Omental fat pad (tissue), 4 donors: ENCODE data around the gene SVIL. TPM values are rescaled to one million over a fixed set of nuclear protein-coding genes. Genes with fewer than 3 reads are reported as not detected.
A peak's percentile ranks its signal among the peaks of the same experiment; 100 is the strongest.

ENCODE experiments used
- ATAC-seq: fragments of 150-250 bp; one replicate; pipeline ENCODE4 v1.9.1; 2016; ENCODE audit warnings: mild to moderate bottlenecking, moderate library complexity; ENCODE audit not compliant: low FRiP score
- DNase-seq: peaks from one replicate; pipeline ENCODE4 v3.0.0-alpha.2; 2019; ENCODE audit warnings: low spot score
- total RNA-seq, 4 donors: library from RNA; depleted of rRNA; stranded (reverse); fragments of >200 nt; gene quantifications; one replicate each; pipeline ENCODE4 v1.1.0, GENCODE V29; 2016
- TF ChIP-seq, protein P1 (sequence below), 3 donors: fragments of 450-650 bp; IDR thresholded peaks; one replicate each; pipeline ENCODE4 v1.5.1; 2016 to 2017; ENCODE audit warnings: antibody characterized with exemption in 3 of 3, mild to moderate bottlenecking in 3 of 3, moderate library complexity in 2 of 3

SVIL gene, protein sequence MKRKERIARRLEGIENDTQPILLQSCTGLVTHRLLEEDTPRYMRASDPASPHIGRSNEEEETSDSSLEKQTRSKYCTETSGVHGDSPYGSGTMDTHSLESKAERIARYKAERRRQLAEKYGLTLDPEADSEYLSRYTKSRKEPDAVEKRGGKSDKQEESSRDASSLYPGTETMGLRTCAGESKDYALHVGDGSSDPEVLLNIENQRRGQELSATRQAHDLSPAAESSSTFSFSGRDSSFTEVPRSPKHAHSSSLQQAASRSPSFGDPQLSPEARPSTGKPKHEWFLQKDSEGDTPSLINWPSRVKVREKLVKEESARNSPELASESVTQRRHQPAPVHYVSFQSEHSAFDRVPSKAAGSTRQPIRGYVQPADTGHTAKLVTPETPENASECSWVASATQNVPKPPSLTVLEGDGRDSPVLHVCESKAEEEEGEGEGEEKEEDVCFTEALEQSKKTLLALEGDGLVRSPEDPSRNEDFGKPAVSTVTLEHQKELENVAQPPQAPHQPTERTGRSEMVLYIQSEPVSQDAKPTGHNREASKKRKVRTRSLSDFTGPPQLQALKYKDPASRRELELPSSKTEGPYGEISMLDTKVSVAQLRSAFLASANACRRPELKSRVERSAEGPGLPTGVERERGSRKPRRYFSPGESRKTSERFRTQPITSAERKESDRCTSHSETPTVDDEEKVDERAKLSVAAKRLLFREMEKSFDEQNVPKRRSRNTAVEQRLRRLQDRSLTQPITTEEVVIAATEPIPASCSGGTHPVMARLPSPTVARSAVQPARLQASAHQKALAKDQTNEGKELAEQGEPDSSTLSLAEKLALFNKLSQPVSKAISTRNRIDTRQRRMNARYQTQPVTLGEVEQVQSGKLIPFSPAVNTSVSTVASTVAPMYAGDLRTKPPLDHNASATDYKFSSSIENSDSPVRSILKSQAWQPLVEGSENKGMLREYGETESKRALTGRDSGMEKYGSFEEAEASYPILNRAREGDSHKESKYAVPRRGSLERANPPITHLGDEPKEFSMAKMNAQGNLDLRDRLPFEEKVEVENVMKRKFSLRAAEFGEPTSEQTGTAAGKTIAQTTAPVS (N-terminal part only)
- total RNA-seq = 10 to 100 TPM; 22.8 to 44.4 (median 30.5) TPM

DNA sequence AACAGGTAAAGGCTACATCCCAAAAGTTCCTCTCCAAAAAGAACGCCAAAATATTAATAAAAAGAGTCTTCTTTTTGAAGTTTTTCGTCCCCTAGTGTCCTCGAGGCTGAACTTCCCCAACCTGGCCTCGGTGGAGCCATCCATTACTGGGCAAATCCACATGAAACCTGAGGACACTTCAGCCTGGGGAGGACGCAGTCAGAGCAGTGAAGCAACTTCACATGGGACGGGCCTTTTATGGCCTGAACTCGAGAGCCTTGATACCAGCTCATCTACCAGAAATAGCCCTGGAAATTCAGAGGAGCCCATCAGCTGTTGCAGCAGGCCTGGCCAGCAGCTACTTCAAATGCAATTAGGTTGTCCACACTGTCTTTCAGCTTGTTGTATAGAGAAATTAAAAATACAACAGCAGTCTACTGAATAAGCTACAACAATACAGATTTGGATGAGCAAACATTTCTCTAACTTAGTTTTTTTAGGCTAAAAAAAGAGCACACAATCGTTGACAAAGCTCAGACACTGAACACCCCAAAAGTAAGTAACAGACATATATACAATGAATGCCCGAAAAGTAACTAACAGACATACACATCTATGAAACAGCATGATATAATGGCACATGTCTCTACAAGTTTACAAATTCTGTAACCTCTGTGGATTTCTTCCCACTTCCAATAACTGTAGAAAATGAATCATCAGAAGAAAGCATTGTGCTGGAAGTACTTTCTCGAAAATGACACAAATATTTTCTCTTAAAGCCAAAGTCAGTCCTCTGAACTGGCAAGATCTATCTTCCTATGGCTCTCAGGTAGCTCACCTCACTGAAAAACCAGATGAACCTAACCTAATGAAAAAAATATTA, at the start of gene SVIL:
TSS of gene SVIL (minus strand) at position 208 of the 862 bp plus-strand sequence. CDS start 79,913 bp downstream, outside the sequence.
- ATAC-seq (peak; percentile 28), DNase-seq (no peak)
- TF ChIP-seq, protein P1, sequence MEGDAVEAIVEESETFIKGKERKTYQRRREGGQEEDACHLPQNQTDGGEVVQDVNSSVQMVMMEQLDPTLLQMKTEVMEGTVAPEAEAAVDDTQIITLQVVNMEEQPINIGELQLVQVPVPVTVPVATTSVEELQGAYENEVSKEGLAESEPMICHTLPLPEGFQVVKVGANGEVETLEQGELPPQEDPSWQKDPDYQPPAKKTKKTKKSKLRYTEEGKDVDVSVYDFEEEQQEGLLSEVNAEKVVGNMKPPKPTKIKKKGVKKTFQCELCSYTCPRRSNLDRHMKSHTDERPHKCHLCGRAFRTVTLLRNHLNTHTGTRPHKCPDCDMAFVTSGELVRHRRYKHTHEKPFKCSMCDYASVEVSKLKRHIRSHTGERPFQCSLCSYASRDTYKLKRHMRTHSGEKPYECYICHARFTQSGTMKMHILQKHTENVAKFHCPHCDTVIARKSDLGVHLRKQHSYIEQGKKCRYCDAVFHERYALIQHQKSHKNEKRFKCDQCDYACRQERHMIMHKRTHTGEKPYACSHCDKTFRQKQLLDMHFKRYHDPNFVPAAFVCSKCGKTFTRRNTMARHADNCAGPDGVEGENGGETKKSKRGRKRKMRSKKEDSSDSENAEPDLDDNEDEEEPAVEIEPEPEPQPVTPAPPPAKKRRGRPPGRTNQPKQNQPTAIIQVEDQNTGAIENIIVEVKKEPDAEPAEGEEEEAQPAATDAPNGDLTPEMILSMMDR (IDR thresholded peaks at IDR 0.05) = no peak

DNA sequence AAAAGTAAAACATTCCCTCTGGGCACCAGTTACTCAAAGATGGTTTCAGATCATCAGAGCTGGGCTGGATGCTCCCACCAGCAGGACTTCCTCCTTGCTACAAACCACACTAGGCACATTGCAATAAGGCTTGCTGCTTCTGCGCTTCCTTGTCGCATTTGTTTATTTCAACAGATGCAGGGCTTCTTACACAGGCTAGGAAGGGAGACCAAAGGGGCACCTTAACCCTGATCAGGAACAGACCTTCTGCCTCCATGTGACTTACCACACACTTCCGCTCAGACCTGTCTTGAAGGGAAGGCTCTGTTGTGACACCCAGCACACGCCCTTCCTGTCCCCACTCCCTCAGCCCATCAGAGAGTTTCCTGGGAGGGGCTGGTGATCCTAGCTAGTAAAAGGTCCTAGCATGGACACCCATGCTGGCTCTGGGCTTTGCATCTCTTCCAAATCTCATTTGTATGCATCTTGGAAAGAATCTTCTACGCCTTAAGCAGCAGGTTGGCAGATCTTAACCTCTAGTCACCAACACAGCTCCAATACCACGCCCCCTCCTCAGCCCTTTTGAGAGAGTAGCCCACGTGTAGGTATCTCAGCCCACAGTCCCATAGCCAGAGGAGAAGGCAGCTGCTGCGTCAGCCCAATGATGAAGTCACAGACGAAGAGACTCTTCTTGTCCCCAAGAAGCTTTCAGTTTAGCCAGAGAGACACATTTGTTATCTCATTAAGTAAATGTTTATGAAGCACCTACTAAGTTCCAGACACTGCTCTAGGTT, 47.1 kb upstream of the SVIL start:
- no peak for DNase-seq
- TF ChIP-seq, protein P1 (IDR thresholded peaks at IDR 0.05) = no peak
- ATAC-seq = no peak

DNA sequence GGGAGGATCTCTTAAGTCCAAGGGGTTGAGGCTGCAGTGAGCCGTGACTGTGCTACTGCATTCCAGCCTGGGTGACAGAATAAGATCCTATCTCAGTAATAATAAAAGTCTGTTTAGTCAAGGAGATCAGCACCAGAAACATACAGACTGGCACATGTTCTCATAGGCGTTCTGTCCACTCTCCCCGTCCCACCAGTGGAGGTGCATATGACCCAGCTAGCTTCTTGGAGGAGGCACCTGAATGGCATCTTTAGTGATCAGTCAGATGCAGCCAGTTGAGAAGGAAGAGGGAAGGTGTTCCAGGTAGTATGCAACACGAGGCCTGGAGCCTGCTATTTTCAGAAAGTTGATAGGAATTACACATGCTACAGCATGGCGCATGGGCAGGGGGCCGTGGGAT, 45.3 kb upstream of the SVIL start:
- DNase-seq = no peak
- no peak for ATAC-seq
- TF ChIP-seq, protein P1 (IDR thresholded peaks at IDR 0.05) = no peak

DNA sequence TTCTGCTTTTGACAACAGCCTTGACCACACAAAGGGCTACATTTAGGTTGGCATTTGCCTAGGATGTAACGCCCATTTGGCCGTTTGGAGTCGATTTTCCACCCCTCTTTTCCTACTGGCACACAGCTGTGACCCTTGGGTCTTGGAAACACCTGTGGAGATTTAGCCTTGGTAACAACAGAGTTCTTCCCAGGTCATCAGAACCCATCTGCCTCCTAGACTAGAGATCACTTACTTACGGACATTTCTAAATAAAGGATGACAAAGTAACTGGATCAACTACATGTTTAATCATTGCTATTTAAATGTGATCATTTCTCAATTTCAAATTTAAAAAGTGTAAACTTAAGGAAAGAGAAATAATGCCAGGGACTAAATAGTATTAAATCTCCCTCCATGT, 42.0 kb upstream of the SVIL start:
- no peak for DNase-seq
- TF ChIP-seq, protein P1 (IDR thresholded peaks at IDR 0.05) = no peak
- no peak for ATAC-seq

DNA sequence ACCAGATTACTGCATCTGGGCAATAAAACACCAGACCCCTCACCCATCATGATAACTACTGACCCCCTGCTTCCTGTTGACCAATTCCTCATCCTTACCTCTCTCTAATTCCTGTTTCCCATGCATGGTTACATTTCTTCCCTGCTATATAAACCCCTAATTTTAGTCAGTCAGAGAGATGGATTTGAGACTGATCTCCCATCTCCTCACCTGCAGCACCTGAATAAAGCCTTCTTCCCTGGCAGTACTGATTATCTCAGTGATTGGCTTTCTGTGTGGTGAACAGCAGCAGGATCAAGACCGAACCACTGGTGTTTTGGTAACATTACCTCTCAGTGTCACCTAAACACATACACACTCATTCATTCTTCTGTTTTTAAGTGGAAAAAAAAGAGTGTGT, 41.2 kb upstream of the SVIL start:
- TF ChIP-seq, protein P1 (IDR thresholded peaks at IDR 0.05) = no peak
- ATAC-seq = no peak
- no peak for DNase-seq
